K562 (cell line): ENCODE data around the gene ZC3H18. TPM values are rescaled to one million over a fixed set of nuclear protein-coding genes. Genes with fewer than 3 reads are reported as not detected.
A peak's percentile ranks its signal among the peaks of the same experiment; 100 is the strongest.

Source experiments
- ATAC-seq: fragments of 200-7000 bp; cut with Tn5 transposase; 3 replicates; pipeline ENCODE4 v1.9.1; 2020; ENCODE audit warnings: moderate library complexity
- BruUV-seq: library from RNA; stranded (reverse); fragments of 400-500 nt; replicated peaks from 2 replicates; lab custom pipeline; 2021; lab: Mats Ljungman, UMichigan
- CTCF ChIA-PET: fragments of 300-600 bp; formaldehyde crosslinking; extraction: SDS; loops from one replicate; lab custom pipeline; 2021; ENCODE audit warnings: low intra/inter-chr PET ratio; lab: Yijun Ruan, JAX
- POLR2A ChIA-PET: fragments of 300-600, 350-650 bp; sonication (Branson Sonifier 250); formaldehyde crosslinking; extraction: SDS; loops from one replicate; lab custom pipeline; 2021; ENCODE audit warnings: antibody characterized with exemption, inconsistent platforms; lab: Yijun Ruan, JAX
- DNase-seq, 4 experiments: peaks; one replicate each; pipeline versions ENCODE4 v3.0.0 to v3.0.0-alpha.2; 2011 to 2018; ENCODE audit warnings: low spot score in 3 of 4, mixed read lengths in 3 of 4; ENCODE audit errors: extremely low read depth in 1 of 4
- FAIRE-seq: peaks from 2 replicates; lab custom pipeline; 2011; peaks lifted over from hg19 to GRCh38; lab: Jason Lieb, UNC
- H2AFZ ChIP-seq: 2 replicates; pipeline ENCODE4 v1.6.0; 2011; ENCODE audit warnings: low read depth, low read length, control low read depth, inconsistent platforms
- H3K27ac ChIP-seq: fragments of 200-600 bp; 3 replicates; pipeline ENCODE4 v1.8.0; 2011; ENCODE audit warnings: low read depth, mild to moderate bottlenecking, control low read depth, inconsistent platforms, low read length, moderate library complexity, mixed read lengths; ENCODE audit errors: extremely low read depth
- H3K27me3 ChIP-seq, 2 experiments: fragments of 300-600 bp in 1 of 2; 2 replicates in 1 of 2; 3 replicates in 1 of 2; pipeline versions ENCODE4 v1.6.0 to v1.8.0; 2011; ENCODE audit warnings: inconsistent platforms in 2 of 2, low read length in 2 of 2, mild to moderate bottlenecking in 1 of 2, mixed read lengths in 1 of 2, moderate library complexity in 1 of 2; ENCODE audit not compliant: control insufficient read depth in 2 of 2, insufficient read depth in 2 of 2
- H3K36me3 ChIP-seq: fragments of 300-600 bp; 3 replicates; pipeline ENCODE4 v1.8.0; 2011; ENCODE audit warnings: mild to moderate bottlenecking, low read length, inconsistent platforms; ENCODE audit not compliant: control insufficient read depth, insufficient read depth
- H3K4me1 ChIP-seq, 2 experiments: fragments of 200-600 bp in 1 of 2; replicated peaks in 1 of 2; 2 replicates in 1 of 2; 3 replicates in 1 of 2; pipeline versions ENCODE4 v1.5.1 to v1.8.0; 2011; ENCODE audit warnings: inconsistent platforms in 2 of 2, low read length in 2 of 2, mild to moderate bottlenecking in 1 of 2, mixed read lengths in 1 of 2, moderate library complexity in 1 of 2; ENCODE audit not compliant: control insufficient read depth in 2 of 2, insufficient read depth in 2 of 2
- H3K4me2 ChIP-seq: 2 replicates; pipeline ENCODE4 v1.6.1; 2011; ENCODE audit warnings: low read length, control low read depth, inconsistent platforms, mixed read lengths; ENCODE audit not compliant: insufficient read depth
- H3K4me3 ChIP-seq: fragments of 200-600 bp; sonication (generic), shearing (Covaris generic); 2 replicates; pipeline ENCODE4 v1.5.1; 2016; ENCODE audit warnings: control low read depth, inconsistent platforms
- H3K79me2 ChIP-seq: fragments of 200-600 bp; 3 replicates; pipeline ENCODE4 v1.8.0; 2011; ENCODE audit warnings: low read length, inconsistent platforms; ENCODE audit not compliant: control insufficient read depth, insufficient read depth
- H3K9ac ChIP-seq, 2 experiments: 2 replicates each; pipeline versions ENCODE4 v1.6.0 to v1.6.1; 2011; ENCODE audit warnings: low read depth in 2 of 2, low read length in 2 of 2, control low read depth in 1 of 2, inconsistent platforms in 1 of 2, mild to moderate bottlenecking in 1 of 2, mixed read lengths in 1 of 2; ENCODE audit not compliant: insufficient read depth in 1 of 2
- H3K9me1 ChIP-seq: one replicate; pipeline ENCODE4 v1.6.0; 2011; ENCODE audit warnings: inconsistent platforms, mild to moderate bottlenecking, low read length, moderate library complexity; ENCODE audit not compliant: control insufficient read depth, insufficient read depth
- H3K9me3 ChIP-seq: replicated peaks from 2 replicates; pipeline ENCODE4 v1.5.1; 2011; ENCODE audit warnings: low read depth, low read length, inconsistent platforms; ENCODE audit not compliant: control insufficient read depth, insufficient read depth
- H4K20me1 ChIP-seq: replicated peaks from 2 replicates; pipeline ENCODE4 v1.6.1; 2011; ENCODE audit warnings: low read length, inconsistent platforms, mixed read lengths; ENCODE audit not compliant: control insufficient read depth, insufficient read depth
- MAFG ChIP-seq: fragments of 450-650 bp; conservative IDR thresholded peaks from 2 replicates; pipeline ENCODE4 v1.6.1; 2016; ENCODE audit warnings: missing genetic modification characterization, missing compliant biosample characterization
- MCM3 ChIP-seq: fragments of 450-650 bp; IDR thresholded peaks from 2 replicates; pipeline ENCODE4 v1.6.1; 2016
- MLLT1 ChIP-seq, 2 experiments: fragments of 450-650 bp; IDR thresholded peaks; 2 replicates each; pipeline ENCODE4 v1.6.1; 2016
- NR3C1 ChIP-seq: sonication (generic); formaldehyde crosslinking; IDR thresholded peaks from 2 replicates; pipeline ENCODE4 v1.8.1; 2022; ENCODE audit warnings: missing genetic modification reagents
- POLR2G ChIP-seq: fragments of 200-400 bp; formaldehyde crosslinking; IDR thresholded peaks from 2 replicates; pipeline ENCODE4 v1.6.1; 2017; ENCODE audit warnings: low read depth, mild to moderate bottlenecking, antibody characterized with exemption, low read length, moderate library complexity
- PTRF ChIP-seq: fragments of 450-650 bp; IDR thresholded peaks from 2 replicates; pipeline ENCODE4 v1.6.1; 2016; ENCODE audit warnings: mild to moderate bottlenecking, missing genetic modification characterization, missing compliant biosample characterization
- SAP30 ChIP-seq: fragments of 200-600 bp; sonication (generic); IDR thresholded peaks from 2 replicates; pipeline ENCODE4 v1.6.1; 2012; ENCODE audit warnings: borderline replicate concordance, low read depth, mild to moderate bottlenecking, moderate library complexity, low read length, control low read depth, inconsistent platforms; ENCODE audit not compliant: insufficient read depth, poor library complexity, severe bottlenecking
- THAP12 ChIP-seq: fragments of 250-450 bp; sonication (Bioruptor Pico); IDR thresholded peaks from 2 replicates; pipeline ENCODE4 v1.9.0; 2021; ENCODE audit warnings: mild to moderate bottlenecking, inconsistent platforms
- ZBTB33 ChIP-seq: sonication (generic); formaldehyde crosslinking; IDR thresholded peaks from 2 replicates; pipeline ENCODE4 v1.8.1; 2023; ENCODE audit warnings: mild to moderate bottlenecking, missing genetic modification reagents
- WGBS: fragments of 100-300 bp; shearing (Covaris generic); methylation state at CpG from one replicate; pipeline ENCODE4 v1.1.6; 2016; ENCODE audit warnings: low coverage, mixed read lengths; ENCODE audit not compliant: insufficient coverage; ENCODE audit errors: missing lambda C conversion rate; 5-methylcytosine and 5-hydroxymethylcytosine counted together
- in situ Hi-C: fragments of 300-500 bp; cut with MboI; formaldehyde crosslinking; loops from 4 replicates; pipeline ENCODE4 v1.15.0; 2018; ENCODE audit warnings: inconsistent platforms, mixed read lengths
- intact Hi-C: fragments of 100-400 bp; cut with micrococcal nuclease; formaldehyde crosslinking; loops from 2 replicates; pipeline ENCODE4 v1.14.2; 2022
- polyA plus RNA-seq, 8 experiments: library from polyadenylated mRNA; depleted of rRNA in 4 of 8; stranded (reverse) in 5 of 8; unstranded in 3 of 8; fragments of >200 nt; fragmentation: Nextera tagmentation in 2 of 8; fragmentation: Illumina TruSeq in 1 of 8; extraction: Ambion mirVana in 2 of 8; extraction: Trizol in 1 of 8; gene quantifications; 2 replicates each; pipeline versions ENCODE4 v1.2.1 to v1.2.3, GENCODE V29; 2011 to 2014; ENCODE audit warnings: inconsistent platforms in 1 of 8, missing spikeins in 1 of 8
- total RNA-seq, 7 experiments: library from RNA; depleted of rRNA in 6 of 7; stranded (reverse); fragments of >200 nt in 6 of 7; fragmentation: Illumina TruSeq in 2 of 7; extraction: Trizol in 2 of 7; gene quantifications; 2 replicates each; pipeline versions ENCODE4 v1.2.1 to v1.2.3, GENCODE V29; 2011 to 2021; ENCODE audit warnings: low replicate concordance in 1 of 7

The ZC3H18 gene
- total and polyA plus RNA-seq, 9 of the 15 experiments (the other 6 are each of a cell fraction or from before 2014, with no cell fraction given): 1.7 to 88.7 (median 26.9) TPM

GRCh38 chr16:88645941-88646340 is 75.7 kb downstream of the ZC3H18 start:
- TF ChIP-seq THAP12 (CRISPR knock-in tag) (no peak), POLR2G (peak; percentile 63), SAP30 (no peak), ZBTB33 (0 out of 2 replicates have a peak, but pooled peaks have one; percentile 58), MLLT1 (IDR thresholded peaks at IDR 0.05) (no peak), MAFG (tag) (no peak), PTRF (tag) (no peak), NR3C1 (CRISPR knock-in tag) (no peak), MCM3 (no peak)
- H3K9me1 ChIP-seq: no peaks in the 10 kb centered on the region
- ATAC-seq (no peak), DNase-seq (no peak), FAIRE-seq (no peak)
- no peak overlapping the region for H3K4me3 ChIP-seq
- no peak overlapping the region for H3K4me2 ChIP-seq
- H3K36me3 ChIP-seq: peaks cover 38% of the 10 kb centered on the region; the same call in 2 of the 3 replicates
- H3K27me3 ChIP-seq: no peaks in the 10 kb centered on the region
- H3K9me3 ChIP-seq: no peaks in the 10 kb centered on the region
- 92% methylated on average over 23 of the region's 23 CpGs for WGBS
- H3K27ac ChIP-seq: no peak overlapping the region
- in situ Hi-C loops: no loop called here
- POLR2A ChIA-PET: no interaction called here
- intact Hi-C loops: no loop called here
- peaks cover 0 to 80% of the 10 kb centered on the region in 2 experiments; a peak in 3 of 5 replicates for H3K4me1 ChIP-seq
- H3K79me2 ChIP-seq: peaks cover 24% of the 10 kb centered on the region
- CTCF ChIA-PET: no interaction called here
- H2AFZ ChIP-seq: no peak overlapping the region
- BruUV-seq: no TSS peak
- peaks cover 5% of the 10 kb centered on the region; the same call in 1 of the 2 replicates for H4K20me1 ChIP-seq
- no peak overlapping the region; a peak in 1 of 4 replicates for H3K9ac ChIP-seq
